OCI-LY1 (cell line): ENCODE measurements around the gene CITED1.

Experiments
- H2AFZ ChIP-seq: fragments of 200-600 bp; sonication (generic), shearing (Covaris generic); 2 replicates; pipeline ENCODE4 v1.6.0; 2014; ENCODE audit warnings: antibody characterized with exemption, mild to moderate bottlenecking, low read length
- H3F3A ChIP-seq: fragments of 200-600 bp; sonication (generic), shearing (Covaris generic); 2 replicates; pipeline ENCODE4 v1.6.0; 2014; ENCODE audit warnings: mild to moderate bottlenecking, antibody characterized with exemption, low read length, moderate library complexity; ENCODE audit not compliant: insufficient read depth
- H3K27ac ChIP-seq: fragments of 200-600 bp; sonication (generic); 2 replicates; pipeline ENCODE4 v1.5.1; 2014; ENCODE audit warnings: low read length, mixed run types, mild to moderate bottlenecking, low read depth; ENCODE audit not compliant: poor library complexity, severe bottlenecking
- H3K27me3 ChIP-seq: fragments of 200-600 bp; sonication (generic); 2 replicates; pipeline ENCODE4 v1.6.0; 2014; ENCODE audit warnings: antibody characterized with exemption, mild to moderate bottlenecking, low read length, moderate library complexity; ENCODE audit not compliant: insufficient read depth
- H3K36me3 ChIP-seq: fragments of 200-600 bp; sonication (generic); 2 replicates; pipeline ENCODE4 v1.6.1; 2014; ENCODE audit warnings: mild to moderate bottlenecking, antibody characterized with exemption, low read length, moderate library complexity, mixed read lengths; ENCODE audit not compliant: insufficient read depth
- H3K4me1 ChIP-seq: fragments of 200-600 bp; sonication (generic); 2 replicates; pipeline ENCODE4 v1.5.1; 2014; ENCODE audit warnings: mild to moderate bottlenecking, low read length, moderate library complexity; ENCODE audit not compliant: insufficient read depth, severe bottlenecking
- H3K4me2 ChIP-seq: fragments of 200-600 bp; sonication (generic), shearing (Covaris generic); 2 replicates; pipeline ENCODE4 v1.6.1; 2014; ENCODE audit warnings: low read length
- H3K4me3 ChIP-seq: fragments of 200-600 bp; sonication (generic); 2 replicates; pipeline ENCODE4 v1.5.1; 2014; ENCODE audit warnings: low read length, low read depth, mild to moderate bottlenecking, mixed read lengths; ENCODE audit not compliant: poor library complexity, severe bottlenecking
- H3K79me2 ChIP-seq: fragments of 200-600 bp; shearing (Covaris generic); 2 replicates; pipeline ENCODE4 v1.6.1; 2016; ENCODE audit warnings: mixed run types, low read length, mixed read lengths; ENCODE audit not compliant: insufficient read depth
- H3K9ac ChIP-seq: fragments of 200-600 bp; sonication (generic), shearing (Covaris generic); 2 replicates; pipeline ENCODE4 v1.6.1; 2014; ENCODE audit warnings: mild to moderate bottlenecking, low read length, mixed read lengths
- H3K9me2 ChIP-seq: fragments of 200-600 bp; sonication (generic), shearing (Covaris generic); 2 replicates; pipeline ENCODE4 v1.6.1; 2014; ENCODE audit warnings: low read depth, mild to moderate bottlenecking, low read length, mixed read lengths
- H3K9me3 ChIP-seq: fragments of 200-600 bp; shearing (Covaris generic); 2 replicates; pipeline ENCODE4 v1.6.1; 2014; ENCODE audit warnings: low read length, mixed read lengths
- H4K20me1 ChIP-seq: fragments of 200-600 bp; sonication (generic), shearing (Covaris generic); 2 replicates; pipeline ENCODE4 v1.6.0; 2016; ENCODE audit warnings: mild to moderate bottlenecking, low read length; ENCODE audit not compliant: insufficient read depth
- EZH2 ChIP-seq: fragments of 200-600 bp; sonication (generic), shearing (Covaris generic); IDR thresholded peaks from 2 replicates; pipeline ENCODE4 v1.8.0; 2017; ENCODE audit warnings: borderline replicate concordance, mixed run types, mild to moderate bottlenecking, antibody characterized with exemption, low read length, moderate library complexity, mixed read lengths
- TF ChIP-seq, protein P1 (sequence below): fragments of 200-600 bp; sonication (generic), shearing (Covaris generic); IDR thresholded peaks from 2 replicates; pipeline ENCODE4 v1.5.1; 2017; ENCODE audit warnings: mild to moderate bottlenecking, antibody characterized with exemption, low read length, moderate library complexity, mixed read lengths

The CITED1 gene

GRCh38 chrX:72316408-72317110 is 10.8 kb upstream of the CITED1 start:
- Histone ChIP-seq H3K9me3 (no peaks in the 10 kb centered on the region), H3K9me2 (no peaks in the 10 kb centered on the region), H2AFZ (no peak overlapping the region), H3F3A (no peaks in the 10 kb centered on the region), H3K79me2 (no peaks in the 10 kb centered on the region), H3K4me1 (no peaks in the 10 kb centered on the region), H3K27me3 (no peaks in the 10 kb centered on the region), H3K27ac (no peak overlapping the region), H4K20me1 (no peaks in the 10 kb centered on the region), H3K36me3 (no peaks in the 10 kb centered on the region), H3K4me3 (no peak overlapping the region), H3K9ac (no peak overlapping the region), H3K4me2 (no peak overlapping the region)
- TF ChIP-seq, protein P1, sequence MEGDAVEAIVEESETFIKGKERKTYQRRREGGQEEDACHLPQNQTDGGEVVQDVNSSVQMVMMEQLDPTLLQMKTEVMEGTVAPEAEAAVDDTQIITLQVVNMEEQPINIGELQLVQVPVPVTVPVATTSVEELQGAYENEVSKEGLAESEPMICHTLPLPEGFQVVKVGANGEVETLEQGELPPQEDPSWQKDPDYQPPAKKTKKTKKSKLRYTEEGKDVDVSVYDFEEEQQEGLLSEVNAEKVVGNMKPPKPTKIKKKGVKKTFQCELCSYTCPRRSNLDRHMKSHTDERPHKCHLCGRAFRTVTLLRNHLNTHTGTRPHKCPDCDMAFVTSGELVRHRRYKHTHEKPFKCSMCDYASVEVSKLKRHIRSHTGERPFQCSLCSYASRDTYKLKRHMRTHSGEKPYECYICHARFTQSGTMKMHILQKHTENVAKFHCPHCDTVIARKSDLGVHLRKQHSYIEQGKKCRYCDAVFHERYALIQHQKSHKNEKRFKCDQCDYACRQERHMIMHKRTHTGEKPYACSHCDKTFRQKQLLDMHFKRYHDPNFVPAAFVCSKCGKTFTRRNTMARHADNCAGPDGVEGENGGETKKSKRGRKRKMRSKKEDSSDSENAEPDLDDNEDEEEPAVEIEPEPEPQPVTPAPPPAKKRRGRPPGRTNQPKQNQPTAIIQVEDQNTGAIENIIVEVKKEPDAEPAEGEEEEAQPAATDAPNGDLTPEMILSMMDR = no peak
- no peak for TF ChIP-seq EZH2

DNA sequence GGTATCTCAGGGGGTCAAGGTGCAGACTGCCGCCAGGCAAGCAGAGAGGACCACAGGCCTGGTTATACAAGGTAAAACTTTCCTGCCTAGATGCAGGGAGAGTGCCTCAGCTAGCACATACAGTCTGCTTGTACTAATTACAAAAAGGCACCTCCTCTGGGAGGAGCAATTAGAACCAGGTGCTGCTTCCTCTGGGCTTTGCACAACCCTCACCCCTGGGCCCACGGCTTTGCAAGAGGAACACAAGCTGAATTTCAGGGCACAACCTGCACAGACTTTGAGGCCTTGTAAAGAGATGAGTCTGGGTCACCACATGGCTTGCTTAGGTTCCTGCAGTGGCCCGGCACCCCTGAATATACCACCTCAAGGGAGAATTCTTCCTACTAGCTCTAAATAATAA is 9.2 kb upstream of the CITED1 start:
- Histone ChIP-seq H3K9me3 (no peaks in the 10 kb centered on the region), H4K20me1 (no peaks in the 10 kb centered on the region), H3K9me2 (no peaks in the 10 kb centered on the region), H3F3A (no peaks in the 10 kb centered on the region), H3K4me1 (no peaks in the 10 kb centered on the region), H3K4me3 (no peak overlapping the region), H3K4me2 (no peak overlapping the region), H2AFZ (no peak overlapping the region), H3K9ac (no peak overlapping the region), H3K36me3 (no peaks in the 10 kb centered on the region), H3K27ac (no peak overlapping the region), H3K79me2 (no peaks in the 10 kb centered on the region), H3K27me3 (no peaks in the 10 kb centered on the region)
- TF ChIP-seq, protein P1 = no peak
- TF ChIP-seq EZH2 = no peak

GRCh38 chrX:72313707-72314641 is 8.3 kb upstream of the CITED1 start:
- Histone ChIP-seq H3K9ac (no peak overlapping the region), H3K9me3 (no peaks in the 10 kb centered on the region), H3K36me3 (no peaks in the 10 kb centered on the region), H3K4me3 (no peak overlapping the region), H3K79me2 (no peaks in the 10 kb centered on the region), H3K27me3 (no peaks in the 10 kb centered on the region), H3K27ac (no peak overlapping the region), H4K20me1 (no peaks in the 10 kb centered on the region), H2AFZ (no peak overlapping the region), H3K9me2 (no peaks in the 10 kb centered on the region), H3K4me2 (no peak overlapping the region), H3K4me1 (no peaks in the 10 kb centered on the region), H3F3A (no peaks in the 10 kb centered on the region)
- TF ChIP-seq EZH2 = no peak
- TF ChIP-seq, protein P1 = no peak
